Endothelial cell of umbilical vein (primary cell): Measurements from ENCODE around the gene HAND1. TPM values are rescaled to one million over a fixed set of nuclear protein-coding genes. Genes with fewer than 3 reads are reported as not detected.

Experiments
- BruUV-seq: library from RNA; stranded (reverse); fragments of 400-500 nt; replicated peaks from 2 replicates; lab custom pipeline; 2021; lab: Mats Ljungman, UMichigan
- CTCF ChIA-PET: fragments of 300-600, 350-600 bp; sonication (Branson Sonifier 250); formaldehyde crosslinking; loops from one replicate; lab custom pipeline; 2021; ENCODE audit warnings: antibody characterized with exemption, inconsistent platforms; lab: Charles Lee
- POLR2A ChIA-PET: fragments of 300-600, 350-600 bp; sonication (Branson Sonifier 250); formaldehyde crosslinking; loops from one replicate; lab custom pipeline; 2021; ENCODE audit warnings: antibody characterized with exemption, inconsistent platforms; lab: Charles Lee
- DNase-seq: peaks from one replicate; pipeline ENCODE4 v3.0.0-alpha.2; 2011; ENCODE audit warnings: low read depth, low spot score
- FAIRE-seq: peaks from 2 replicates; lab custom pipeline; 2011; peaks lifted over from hg19 to GRCh38; lab: Jason Lieb, UNC
- H2AFZ ChIP-seq: 2 replicates; pipeline ENCODE4 v1.6.0; 2012; ENCODE audit warnings: low read depth, low read length, control low read depth, inconsistent platforms
- H3K27ac ChIP-seq: 2 replicates; pipeline ENCODE4 v1.5.1; 2011; ENCODE audit warnings: low read depth, mild to moderate bottlenecking, control low read depth, low read length, moderate library complexity; ENCODE audit not compliant: insufficient read depth
- H3K27me3 ChIP-seq, 2 experiments: 2 replicates each; pipeline versions ENCODE4 v1.6.0 to v1.6.1; 2011; ENCODE audit warnings: low read length in 2 of 2, mixed read lengths in 1 of 2; ENCODE audit not compliant: control insufficient read depth in 2 of 2, insufficient read depth in 2 of 2
- H3K36me3 ChIP-seq, 2 experiments: 2 replicates in 1 of 2; 3 replicates in 1 of 2; pipeline ENCODE4 v1.5.1; 2011; ENCODE audit warnings: low read length in 2 of 2, mild to moderate bottlenecking in 1 of 2, moderate library complexity in 1 of 2; ENCODE audit not compliant: control insufficient read depth in 2 of 2, insufficient read depth in 2 of 2; ENCODE audit errors: extremely low read depth in 1 of 2
- H3K4me1 ChIP-seq: 3 replicates; pipeline ENCODE4 v1.5.1; 2011; ENCODE audit warnings: mild to moderate bottlenecking, low read length; ENCODE audit not compliant: control insufficient read depth, insufficient read depth; ENCODE audit errors: extremely low read depth
- H3K4me2 ChIP-seq: 2 replicates; pipeline ENCODE4 v1.6.1; 2011; ENCODE audit warnings: low read length, control low read depth, mixed read lengths; ENCODE audit not compliant: insufficient read depth
- H3K4me3 ChIP-seq, 3 experiments: fragments of 200-600 bp in 1 of 3; sonication (generic), shearing (Covaris generic) in 1 of 3; replicated peaks in 1 of 3; 2 replicates each; pipeline ENCODE4 v1.5.1; 2011 to 2016; ENCODE audit warnings: control low read depth in 3 of 3, low read length in 3 of 3, mild to moderate bottlenecking in 2 of 3, inconsistent platforms in 1 of 3, low read depth in 1 of 3, moderate library complexity in 1 of 3; ENCODE audit not compliant: insufficient read depth in 1 of 3
- H3K79me2 ChIP-seq: 2 replicates; pipeline ENCODE4 v1.6.0; 2012; ENCODE audit warnings: low read length, inconsistent platforms; ENCODE audit not compliant: control insufficient read depth, insufficient read depth
- H3K9ac ChIP-seq: replicated peaks from 2 replicates; pipeline ENCODE3; 2011; ENCODE audit warnings: low read length, control low read depth; ENCODE audit not compliant: insufficient read depth; ENCODE audit errors: extremely low read depth
- H3K9me1 ChIP-seq: replicated peaks from 3 replicates; pipeline ENCODE4 v1.6.0; 2011; ENCODE audit warnings: mild to moderate bottlenecking, low read length; ENCODE audit not compliant: control insufficient read depth, insufficient read depth; ENCODE audit errors: extremely low read depth
- H3K9me3 ChIP-seq: replicated peaks from 2 replicates; pipeline ENCODE4 v1.5.1; 2012; ENCODE audit warnings: low read length, inconsistent platforms; ENCODE audit not compliant: control insufficient read depth, insufficient read depth
- H4K20me1 ChIP-seq: replicated peaks from 2 replicates; pipeline ENCODE3; 2011; ENCODE audit warnings: mild to moderate bottlenecking, low read length; ENCODE audit not compliant: control insufficient read depth, insufficient read depth; ENCODE audit errors: extremely low read depth
- CTCF ChIP-seq, 2 donors: IDR thresholded peaks; 1 replicate in 1 of 2; 2 replicates in 1 of 2; pipeline ENCODE4 v1.5.1; 2011; ENCODE audit warnings: low read length in 2 of 2, mild to moderate bottlenecking in 2 of 2, moderate library complexity in 2 of 2, control low read depth in 1 of 2, inconsistent platforms in 1 of 2, low read depth in 1 of 2; ENCODE audit not compliant: insufficient read depth in 1 of 2; ENCODE audit errors: extremely low read depth in 1 of 2
- EZH2 ChIP-seq: IDR thresholded peaks from 2 replicates; pipeline ENCODE4 v1.6.1; 2012; ENCODE audit warnings: borderline replicate concordance, low read depth, mild to moderate bottlenecking, moderate library complexity, low read length, inconsistent platforms; ENCODE audit not compliant: severe bottlenecking
- FOS ChIP-seq: IDR thresholded peaks from 2 replicates; pipeline ENCODE4 v1.6.1; 2011; ENCODE audit warnings: mild to moderate bottlenecking, low read length, moderate library complexity, borderline replicate concordance; ENCODE audit not compliant: insufficient read depth
- GATA2 ChIP-seq: IDR thresholded peaks from 2 replicates; pipeline ENCODE4 v1.7.0; 2011; ENCODE audit warnings: low read depth, mild to moderate bottlenecking, moderate library complexity, mixed read lengths, low read length; ENCODE audit not compliant: insufficient read length, insufficient read depth
- JUN ChIP-seq: IDR thresholded peaks from 2 replicates; pipeline ENCODE4 v1.6.1; 2011; ENCODE audit warnings: borderline replicate concordance, low read depth; ENCODE audit not compliant: insufficient read length, insufficient read depth
- MAX ChIP-seq: IDR thresholded peaks from 2 replicates; pipeline ENCODE4 v1.6.1; 2011; ENCODE audit not compliant: insufficient read depth, insufficient read length
- MYC ChIP-seq: IDR thresholded peaks from one replicate; pipeline ENCODE4 v1.6.1; 2011; ENCODE audit warnings: mild to moderate bottlenecking, low read depth, low read length
- POLR2A ChIP-seq: IDR thresholded peaks from 2 replicates; pipeline ENCODE4 v1.6.1; 2012; ENCODE audit warnings: low read depth, mild to moderate bottlenecking, control low read depth, low read length
- POLR2AphosphoS5 ChIP-seq: IDR thresholded peaks from 2 replicates; pipeline ENCODE4 v1.6.1; 2012; ENCODE audit warnings: low read depth, mild to moderate bottlenecking, control low read depth, low read length, moderate library complexity; ENCODE audit not compliant: insufficient read depth
- dilution Hi-C: fragments of 300-500 bp; cut with MboI; formaldehyde crosslinking; loops from one replicate; pipeline ENCODE4 v1.15.0; 2019; ENCODE audit warnings: low sequenced_read_pairs; ENCODE audit not compliant: extremely low pct_ligation_motif_present
- intact Hi-C: fragments of 100-400 bp; cut with micrococcal nuclease; formaldehyde crosslinking; loops from one replicate; pipeline ENCODE4 v1.10.0; 2022
- polyA plus RNA-seq, 4 experiments: library from polyadenylated mRNA; depleted of rRNA in 3 of 4; stranded (reverse) in 3 of 4; unstranded in 1 of 4; fragments of >200 nt; gene quantifications; 2 replicates each; pipeline versions ENCODE4 v1.2.1 to v1.2.3, GENCODE V29; 2011 to 2012; ENCODE audit warnings: missing spikeins in 1 of 4
- total RNA-seq: library from RNA; stranded (reverse); gene quantifications from 2 replicates; pipeline ENCODE4 v1.2.3, GENCODE V29; 2021

HAND1 gene
- total and polyA plus RNA-seq, 2 donors (not counting 3 experiments of a cell fraction or from before 2014, with no cell fraction given) = not detected

- peaks cover 0 to 9% of the 10 kb centered on the region in 2 experiments for H3K36me3 ChIP-seq
- no peaks in the 10 kb centered on the region for H4K20me1 ChIP-seq
- no peak for DNase-seq
- dilution Hi-C loops (no loop called here), intact Hi-C loops (no loop called here)
- no peak overlapping the region for H2AFZ ChIP-seq
- H3K4me1 ChIP-seq = peaks cover 2% of the 10 kb centered on the region
- H3K9ac ChIP-seq = no peak overlapping the region
- no peaks in the 10 kb centered on the region for H3K27me3 ChIP-seq
- H3K4me2 ChIP-seq = no peak overlapping the region
- H3K79me2 ChIP-seq = no peaks in the 10 kb centered on the region
- FAIRE-seq = no peak
- no peaks in the 10 kb centered on the region for H3K9me1 ChIP-seq
- H3K4me3 ChIP-seq = no peak overlapping the region
- H3K27ac ChIP-seq = no peak overlapping the region
- no peaks in the 10 kb centered on the region for H3K9me3 ChIP-seq
- CTCF ChIA-PET = no interaction called here
- POLR2A ChIA-PET = no interaction called here
- BruUV-seq = no TSS peak
- TF ChIP-seq JUN (no peak), FOS (no peak), POLR2A (no peak), GATA2 (no peak), CTCF (IDR thresholded peaks at IDR 0.05; ENCODE audit: extremely low read depth in 1 of 2, insufficient read depth in 1 of 2, low read depth in 1 of 2, low read length in 2 of 2) (no peak), MAX (no peak)
Observed at GRCh38 chr5:154459015-154459414, 19.0 kb downstream of the HAND1 start.

GRCh38 chr5:154456540-154456939, 21.5 kb downstream of the HAND1 start:
- intact Hi-C loops = no loop called here
- no peak for TF ChIP-seq JUN
- no peak for TF ChIP-seq CTCF (IDR thresholded peaks at IDR 0.05; ENCODE audit: extremely low read depth in 1 of 2, insufficient read depth in 1 of 2, low read depth in 1 of 2, low read length in 2 of 2)
- TF ChIP-seq POLR2AphosphoS5 = no peak
- no peak for TF ChIP-seq GATA2
- TF ChIP-seq MYC = no peak
- TF ChIP-seq MAX = no peak
- TF ChIP-seq FOS = no peak
- no peak for TF ChIP-seq EZH2
- TF ChIP-seq POLR2A = no peak
- Histone ChIP-seq H3K9ac (no peak overlapping the region), H3K9me1 (no peaks in the 10 kb centered on the region), H3K27ac (no peak overlapping the region), H2AFZ (no peak overlapping the region), H3K4me2 (no peak overlapping the region), H3K4me3 (no peak overlapping the region), H3K4me1 (peaks cover 2% of the 10 kb centered on the region), H3K36me3 (peaks cover 4 to 21% of the 10 kb centered on the region in 2 experiments), H3K27me3 (no peaks in the 10 kb centered on the region), H4K20me1 (no peaks in the 10 kb centered on the region), H3K9me3 (no peaks in the 10 kb centered on the region), H3K79me2 (no peaks in the 10 kb centered on the region)
- no TSS peak for BruUV-seq
- dilution Hi-C loops = no loop called here
- ChIA-PET POLR2A (no interaction called here), CTCF (interaction anchor here (1.0 to 1.2 kb wide), 2 partner anchors 10 to 64 kb away, joined by 3 read pairs; no protein-coding TSS in a partner anchor)
- no peak for FAIRE-seq
- DNase-seq = no peak
